LNCaP clone FGC (cell line): ENCODE results near the gene TSC22D1.

ENCODE experiments used
- DNase-seq: peaks from one replicate; pipeline ENCODE4 v3.0.0-alpha.2; 2011; ENCODE audit warnings: low read depth
- H3K4me3 ChIP-seq: 2 replicates; pipeline ENCODE4 v1.5.1; 2011; ENCODE audit warnings: mild to moderate bottlenecking, low read depth, low read length, control low read depth
- CTCF ChIP-seq: IDR thresholded peaks from 2 replicates; pipeline ENCODE4 v1.5.1; 2012; ENCODE audit warnings: mild to moderate bottlenecking; ENCODE audit not compliant: control insufficient read depth, insufficient read depth; ENCODE audit errors: extremely low read depth

Gene TSC22D1

GRCh38 chr13:44404261-44405132 lies 171.6 kb downstream of the TSC22D1 start:
- peak overlapping the region; percentile 45 for H3K4me3 ChIP-seq
- peak; percentile 26; the same call in 1 of the 2 replicates for TF ChIP-seq CTCF
- DNase-seq, result peak; percentile 42

- DNase-seq, result peak; percentile 77
- no peak for TF ChIP-seq CTCF
- H3K4me3 ChIP-seq, result no peak overlapping the region
Observed at GRCh38 chr13:44403461-44404056, 172.6 kb downstream of the TSC22D1 start.

- DNase-seq, result no peak
- H3K4me3 ChIP-seq, result no peak overlapping the region
- no peak for TF ChIP-seq CTCF
Observed at GRCh38 chr13:44402899-44403445, 173.2 kb downstream of the TSC22D1 start.

GRCh38 chr13:44401577-44401976 lies 174.6 kb downstream of the TSC22D1 start:
- no peak overlapping the region for H3K4me3 ChIP-seq
- TF ChIP-seq CTCF, result no peak
- DNase-seq, result no peak

GRCh38 chr13:44400736-44401135 lies 175.4 kb downstream of the TSC22D1 start:
- no peak for TF ChIP-seq CTCF
- no peak overlapping the region for H3K4me3 ChIP-seq
- DNase-seq, result no peak

GRCh38 chr13:44399074-44399473 lies 177.1 kb downstream of the TSC22D1 start:
- no peak overlapping the region for H3K4me3 ChIP-seq
- no peak for TF ChIP-seq CTCF
- no peak for DNase-seq
